Measurements from ENCODE around the gene FBXW5.

Gene FBXW5

GRCh38 chr9:136927343-136928271 lies 16.9 kb downstream of the FBXW5 start:
- DNase-seq: no peak

DNA sequence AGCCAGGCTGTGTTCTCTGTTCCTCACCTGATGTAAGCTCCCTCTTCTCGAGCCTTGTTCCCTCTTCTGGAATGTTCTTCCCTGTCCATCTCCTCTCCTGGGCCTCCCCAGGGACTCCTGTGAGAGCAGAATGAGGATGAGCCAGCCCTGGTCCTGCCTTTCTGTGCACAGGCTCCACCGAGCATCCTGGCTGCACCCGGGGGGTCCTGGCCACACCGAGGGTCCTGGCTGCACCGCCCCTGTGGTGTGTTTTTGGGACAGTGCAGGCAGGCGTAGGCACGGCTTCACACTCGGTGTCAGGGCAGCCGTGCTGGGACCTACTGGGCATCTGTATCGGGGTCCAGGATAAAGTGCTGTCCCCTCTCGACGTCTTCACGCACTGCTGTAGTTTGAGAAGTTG lies 17.8 kb downstream of the FBXW5 start:
- no peak for DNase-seq

GRCh38 chr9:136926154-136926704 lies 18.3 kb downstream of the FBXW5 start:
- DNase-seq: no peak

DNA sequence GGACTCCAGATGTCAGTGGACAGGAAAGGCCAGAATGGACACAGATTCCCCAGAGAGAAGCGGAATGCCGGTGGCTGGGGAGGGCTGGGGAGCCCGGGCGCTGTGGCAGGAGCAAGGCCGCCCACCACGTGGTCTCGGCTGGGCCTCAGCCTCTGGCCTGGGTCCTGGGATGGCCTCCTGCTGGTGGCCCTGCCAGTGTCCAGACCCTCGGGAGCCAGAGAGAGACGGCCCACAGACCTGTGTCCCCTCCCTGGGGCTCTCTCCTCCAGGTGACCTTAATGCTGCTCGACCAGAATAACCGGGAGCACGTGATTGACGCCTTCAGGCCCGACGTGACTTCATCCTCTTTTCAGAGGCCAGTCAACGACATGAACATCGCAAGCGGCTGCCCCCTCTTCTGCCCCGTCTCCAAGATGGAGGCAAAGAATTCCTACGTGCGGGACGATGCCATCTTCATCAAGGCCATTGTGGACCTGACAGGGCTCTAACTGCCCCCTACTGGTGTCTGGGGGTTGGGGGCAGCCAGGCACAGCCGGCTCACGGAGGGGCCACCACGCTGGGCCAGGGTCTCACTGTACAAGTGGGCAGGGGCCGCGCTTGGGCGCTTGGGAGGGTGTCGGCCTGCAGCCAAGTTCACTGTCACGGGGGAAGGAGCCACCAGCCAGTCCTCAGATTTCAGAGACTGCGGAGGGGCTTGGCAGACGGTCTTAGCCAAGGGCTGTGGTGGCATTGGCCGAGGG lies 19.0 kb downstream of the FBXW5 start:
- DNase-seq: no peak

- no peak for DNase-seq
Measured at GRCh38 chr9:136923881-136924280, 20.7 kb downstream of the FBXW5 start.

GRCh38 chr9:136922540-136922939 lies 22.0 kb downstream of the FBXW5 start:
- DNase-seq: no peak

DNA sequence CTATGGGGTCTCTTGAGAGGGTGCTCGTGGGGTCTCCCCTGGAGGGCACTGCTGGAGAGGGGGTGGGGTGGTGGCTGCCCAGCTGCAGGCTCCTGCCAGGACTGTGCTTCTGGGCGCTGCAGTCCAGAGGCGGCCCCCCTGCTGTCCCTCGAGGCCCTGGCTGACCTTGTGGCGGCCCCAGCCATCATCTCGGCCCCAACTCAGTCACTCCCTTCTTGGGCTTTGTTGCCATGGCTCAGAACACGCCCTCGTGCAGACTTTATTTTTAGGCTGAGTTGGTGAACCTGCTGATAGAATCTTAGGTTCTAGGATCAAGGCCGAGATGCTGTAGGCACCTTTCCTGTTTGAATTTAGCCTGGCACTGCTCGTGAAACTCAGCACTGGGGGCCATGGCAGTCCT lies 22.8 kb downstream of the FBXW5 start:
- DNase-seq: no peak

- no peak for DNase-seq
Measured at GRCh38 chr9:136921307-136921706, 23.2 kb downstream of the FBXW5 start.

DNA sequence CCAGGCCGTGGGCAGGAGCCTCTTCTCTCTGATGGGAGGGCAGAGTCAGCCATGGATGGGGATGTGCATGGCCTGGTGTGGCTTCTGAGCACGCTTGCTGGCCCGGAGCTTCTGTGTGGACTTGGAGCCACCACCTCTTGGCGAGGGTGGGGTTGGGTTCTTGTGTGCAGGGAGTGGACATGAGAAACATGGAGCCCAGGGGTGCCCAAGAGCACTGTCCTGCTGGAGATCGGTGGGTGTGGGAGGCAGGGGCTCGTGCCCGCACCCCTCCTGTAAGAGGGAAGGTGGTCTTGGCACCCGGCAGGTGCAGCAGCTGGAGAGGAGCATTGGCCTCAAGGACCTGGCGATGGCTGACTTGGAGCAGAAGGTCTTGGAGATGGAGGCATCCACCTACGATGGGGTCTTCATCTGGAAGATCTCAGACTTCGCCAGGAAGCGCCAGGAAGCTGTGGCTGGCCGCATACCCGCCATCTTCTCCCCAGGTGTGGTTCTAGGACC lies 23.8 kb downstream of the FBXW5 start:
- DNase-seq: no peak

DNA sequence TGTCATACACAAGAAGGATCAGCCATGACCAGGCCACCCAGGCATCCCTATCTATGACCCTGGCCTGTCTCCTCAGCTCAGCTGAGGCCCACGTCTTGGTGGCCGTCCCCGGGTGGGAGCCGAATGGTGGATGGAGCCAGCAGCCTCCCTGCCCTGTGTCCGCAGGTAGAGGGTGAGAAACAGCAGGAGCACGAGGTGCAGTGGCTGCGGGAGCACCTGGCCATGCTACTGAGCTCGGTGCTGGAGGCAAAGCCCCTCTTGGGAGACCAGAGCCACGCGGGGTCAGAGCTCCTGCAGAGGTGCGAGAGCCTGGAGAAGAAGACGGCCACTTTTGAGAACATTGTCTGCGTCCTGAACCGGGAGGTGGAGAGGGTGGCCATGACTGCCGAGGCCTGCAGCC lies 24.5 kb downstream of the FBXW5 start:
- DNase-seq: no peak

DNA sequence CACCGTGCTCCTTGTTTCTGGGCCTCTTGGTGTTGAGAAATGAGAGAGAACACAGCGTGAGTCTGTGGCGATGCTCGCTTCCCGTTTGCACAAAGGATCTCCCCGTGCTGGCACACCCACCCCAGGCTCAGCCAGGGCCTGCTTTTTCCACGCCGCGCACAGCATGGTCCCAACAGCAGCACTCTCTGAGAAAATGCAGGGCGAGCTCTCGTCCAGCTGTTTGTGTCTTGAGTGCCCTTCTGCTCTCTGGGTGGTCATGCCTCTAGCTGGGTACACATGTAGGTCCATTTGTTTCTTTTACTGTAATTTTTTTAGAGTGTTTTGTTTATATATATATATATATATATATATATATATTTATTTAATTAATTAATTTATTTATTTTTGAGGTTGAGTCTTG lies 26.6 kb downstream of the FBXW5 start:
- DNase-seq: no peak

- DNase-seq: no peak
Measured at GRCh38 chr9:136916330-136917184, 28.0 kb downstream of the FBXW5 start.

DNA sequence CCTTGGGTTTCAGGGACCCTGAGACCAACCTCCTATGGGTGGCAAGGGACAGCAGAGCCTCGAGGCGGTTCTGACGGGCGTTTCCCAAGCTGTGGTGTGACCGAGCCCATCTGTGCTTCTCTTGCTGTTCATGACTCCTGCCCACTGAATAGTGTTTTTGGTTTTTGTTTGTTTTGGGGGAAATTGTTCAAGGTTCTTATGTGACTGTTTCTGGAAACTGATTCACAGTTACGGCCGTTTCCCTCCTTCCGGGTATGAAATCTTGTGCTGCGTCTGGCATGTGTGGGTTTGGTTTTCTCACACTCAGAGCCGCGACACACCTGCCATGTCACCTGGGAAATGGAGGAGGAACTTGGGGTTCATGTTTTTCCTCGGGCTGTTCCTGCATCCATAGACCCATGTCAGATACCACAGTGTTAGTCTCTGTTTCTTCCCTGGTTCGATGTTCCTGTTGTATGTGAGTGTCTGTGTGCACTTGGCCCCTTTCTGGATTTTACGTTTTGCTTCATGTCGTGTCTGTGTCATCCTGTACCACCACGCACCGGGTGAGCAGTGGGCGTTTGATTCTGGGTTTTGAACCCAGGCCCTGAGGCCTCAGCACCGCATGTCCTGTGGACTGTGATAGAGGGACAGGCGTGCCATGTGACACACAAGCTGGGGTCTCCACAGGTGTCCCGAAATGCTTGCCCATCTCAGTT lies 28.8 kb downstream of the FBXW5 start:
- no peak for DNase-seq

- DNase-seq: no peak
Measured at GRCh38 chr9:136913701-136914438, 30.7 kb downstream of the FBXW5 start.

- no peak for DNase-seq
Measured at GRCh38 chr9:136910901-136911245, 33.7 kb downstream of the FBXW5 start.

GRCh38 chr9:136910197-136910900 lies 34.2 kb downstream of the FBXW5 start:
- no peak for DNase-seq

DNA sequence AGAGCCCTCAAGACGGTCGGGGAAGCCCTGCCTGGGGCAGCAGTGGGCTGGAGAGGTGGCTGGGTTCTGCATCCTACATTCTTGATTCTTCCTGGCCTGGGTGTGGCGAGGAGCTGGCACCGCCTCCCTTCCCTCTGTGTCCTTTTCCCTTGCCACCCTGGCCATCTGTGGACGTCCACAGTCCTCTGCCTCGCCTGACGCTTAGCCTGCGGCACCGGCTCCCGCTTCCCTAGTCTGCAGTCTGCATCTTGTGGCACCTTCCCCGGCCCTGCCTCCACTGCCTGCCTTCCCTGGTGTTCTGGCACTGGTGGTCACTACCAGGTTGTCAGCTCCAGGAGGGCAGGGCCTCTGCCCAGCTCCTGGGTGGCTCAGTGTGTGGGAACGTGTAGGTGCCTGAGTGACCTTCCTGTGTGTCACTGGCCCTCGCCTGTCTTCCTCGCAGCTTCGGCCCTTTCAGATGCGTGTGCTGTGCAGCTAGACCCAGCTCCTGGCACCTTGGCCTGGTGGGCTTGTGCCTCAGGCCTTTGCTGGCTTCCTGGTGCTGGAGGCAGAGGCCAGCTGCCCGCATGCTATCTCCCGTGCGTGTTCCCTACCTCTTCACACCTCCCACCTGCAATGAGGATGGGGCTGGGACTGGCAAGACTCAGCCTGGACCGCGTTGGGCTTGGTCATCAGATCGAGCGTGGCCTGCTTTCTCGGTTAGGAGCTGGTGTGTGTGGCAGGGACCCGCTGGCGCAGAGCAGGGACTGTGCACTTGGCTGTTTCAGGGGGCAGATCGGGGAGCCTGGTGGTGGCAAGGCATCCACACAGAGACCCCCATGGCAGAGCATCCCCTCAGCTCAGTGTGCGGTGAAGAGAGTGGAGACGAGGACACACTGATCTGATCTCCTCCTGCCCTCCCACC lies 37.3 kb downstream of the FBXW5 start:
- DNase-seq: no peak

DNA sequence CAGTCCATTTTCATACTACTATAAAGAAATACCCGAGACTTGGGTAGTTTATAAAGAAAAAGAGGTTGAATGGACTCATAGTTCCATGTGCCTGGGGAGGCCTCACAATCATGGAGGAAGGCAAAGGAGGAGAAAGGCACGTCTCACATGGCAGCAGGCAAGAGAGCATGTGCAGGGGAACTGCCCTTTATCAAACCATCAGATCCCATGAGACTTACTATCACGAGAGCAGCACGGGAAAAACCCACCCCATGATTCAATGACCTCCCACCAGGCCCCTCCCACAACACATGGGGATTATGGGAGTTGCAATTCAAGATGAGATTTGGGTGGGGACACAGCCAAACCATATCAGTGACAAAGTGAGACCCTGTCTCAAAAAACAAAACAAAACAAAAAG lies 38.3 kb downstream of the FBXW5 start:
- no peak for DNase-seq

DNA sequence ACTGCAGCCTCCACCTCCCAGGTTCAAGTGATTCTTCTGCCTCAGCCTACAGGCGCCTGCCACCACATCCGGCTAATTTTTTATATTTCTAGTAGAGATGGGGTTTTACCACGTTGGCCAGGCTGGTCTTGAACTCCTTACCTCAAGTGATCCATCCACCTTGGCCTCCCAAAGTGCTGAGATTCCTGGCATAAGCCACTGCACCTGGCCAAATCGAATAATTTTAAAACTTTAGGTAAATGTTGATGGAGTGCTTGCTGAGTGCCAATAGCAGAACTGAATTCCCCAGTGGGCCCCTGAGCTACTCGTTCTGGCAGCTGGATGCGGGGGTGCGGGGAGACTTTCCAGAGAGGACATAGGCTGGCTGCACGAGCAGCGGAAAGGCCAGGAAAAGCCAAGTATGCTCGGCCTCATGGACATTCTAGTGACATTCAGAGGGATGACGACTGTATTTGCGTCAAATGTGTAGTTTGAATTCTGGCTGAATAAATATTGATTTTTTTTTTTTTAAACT lies 41.4 kb downstream of the FBXW5 start:
- no peak for DNase-seq
